WTC11 (cell line): ENCODE measurements around the gene ENG. TPM values are rescaled to one million over a fixed set of nuclear protein-coding genes. Genes with fewer than 3 reads are reported as not detected.

Source experiments
- ATAC-seq: fragments of 200-7000 bp; cut with Tn5 transposase; 2 replicates; pipeline ENCODE4 v1.10.0; 2021; ENCODE audit warnings: mild to moderate bottlenecking, moderate library complexity
- CTCF ChIA-PET: fragments of 300-600 bp; sonication (Branson Sonifier 250); formaldehyde crosslinking; loops from one replicate; lab custom pipeline; 2021; ENCODE audit warnings: antibody characterized with exemption; lab: Charles Lee
- POLR2A ChIA-PET: fragments of 350-600 bp; sonication (Branson Sonifier 250); formaldehyde crosslinking; loops from one replicate; lab custom pipeline; 2021; ENCODE audit warnings: antibody characterized with exemption; lab: Charles Lee
- DNase-seq: peaks from one replicate; pipeline ENCODE4 v3.0.0; 2021; ENCODE audit warnings: low spot score
- H3K27ac Mint-ChIP-seq: 2 replicates; pipeline ENCODE4 v1.8.0; 2021; ENCODE audit warnings: mixed read lengths
- H3K27me3 Mint-ChIP-seq: 2 replicates; pipeline ENCODE4 v1.8.0; 2021; ENCODE audit warnings: low read depth, mild to moderate bottlenecking, moderate library complexity, mixed read lengths
- H3K36me3 Mint-ChIP-seq: 2 replicates; pipeline ENCODE4 v1.8.0; 2021; ENCODE audit warnings: mixed read lengths
- H3K4me1 Mint-ChIP-seq: 2 replicates; pipeline ENCODE4 v1.8.0; 2022; ENCODE audit warnings: mixed read lengths
- H3K4me3 Mint-ChIP-seq: 2 replicates; pipeline ENCODE4 v1.8.0; 2021; ENCODE audit warnings: mild to moderate bottlenecking, moderate library complexity, mixed read lengths
- H3K9me3 Mint-ChIP-seq: 2 replicates; pipeline ENCODE4 v1.8.0; 2021; ENCODE audit warnings: mixed read lengths
- E2F4 ChIP-seq: sonication (generic); formaldehyde crosslinking; IDR thresholded peaks from 2 replicates; pipeline ENCODE4 v1.8.1; 2022; ENCODE audit warnings: low read depth, mild to moderate bottlenecking, moderate library complexity, missing genetic modification reagents, borderline replicate concordance
- FOXK1 ChIP-seq: sonication (generic); formaldehyde crosslinking; IDR thresholded peaks from 2 replicates; pipeline ENCODE4 v1.8.0; 2022; ENCODE audit warnings: mild to moderate bottlenecking, moderate library complexity, missing genetic modification reagents
- GRHL2 ChIP-seq: fragments of 250-450 bp; sonication (Bioruptor Pico); IDR thresholded peaks from 2 replicates; pipeline ENCODE4 v1.8.0; 2022; ENCODE audit warnings: mild to moderate bottlenecking, moderate library complexity; ENCODE audit not compliant: insufficient replicate concordance, severe bottlenecking
- HMGXB4 ChIP-seq: sonication (generic); formaldehyde crosslinking; IDR thresholded peaks from 2 replicates; pipeline ENCODE4 v1.8.1; 2023; ENCODE audit warnings: mild to moderate bottlenecking, moderate library complexity, missing genetic modification reagents
- IRF2 ChIP-seq: sonication (generic); formaldehyde crosslinking; IDR thresholded peaks from 2 replicates; pipeline ENCODE4 v1.8.0; 2022; ENCODE audit warnings: low read depth, missing genetic modification reagents, borderline replicate concordance
- NR2C2 ChIP-seq: sonication (generic); formaldehyde crosslinking; IDR thresholded peaks from 2 replicates; pipeline ENCODE4 v1.8.0; 2022; ENCODE audit warnings: mild to moderate bottlenecking, missing genetic modification reagents
- OVOL2 ChIP-seq: fragments of 250-450 bp; sonication (Bioruptor Pico); IDR thresholded peaks from 2 replicates; pipeline ENCODE4 v1.9.0; 2021; ENCODE audit warnings: mild to moderate bottlenecking, borderline replicate concordance
- RORB ChIP-seq: fragments of 250-450 bp; sonication (Bioruptor Pico); IDR thresholded peaks from 2 replicates; pipeline ENCODE4 v1.9.0; 2021; ENCODE audit warnings: mild to moderate bottlenecking
- SP1 ChIP-seq: sonication (generic); formaldehyde crosslinking; conservative IDR thresholded peaks from 2 replicates; pipeline ENCODE4 v1.8.1; 2022; ENCODE audit warnings: missing genetic modification reagents
- ZBTB21 ChIP-seq: sonication (generic); formaldehyde crosslinking; IDR thresholded peaks from 2 replicates; pipeline ENCODE4 v1.8.1; 2023; ENCODE audit warnings: mild to moderate bottlenecking, missing genetic modification reagents, borderline replicate concordance
- ZNF121 ChIP-seq: sonication (generic); formaldehyde crosslinking; IDR thresholded peaks from 2 replicates; pipeline ENCODE4 v1.8.0; 2023; ENCODE audit warnings: missing genetic modification reagents
- ZNF317 ChIP-seq: sonication (generic); formaldehyde crosslinking; IDR thresholded peaks from 2 replicates; pipeline ENCODE4 v1.8.1; 2023; ENCODE audit warnings: low read depth, mild to moderate bottlenecking, moderate library complexity, missing genetic modification reagents, borderline replicate concordance
- ZNF396 ChIP-seq: fragments of 250-450 bp; sonication (Bioruptor Pico); IDR thresholded peaks from 2 replicates; pipeline ENCODE4 v1.8.0; 2021; ENCODE audit warnings: mild to moderate bottlenecking, moderate library complexity, borderline replicate concordance
- total RNA-seq: library from RNA; stranded (reverse); gene quantifications from 3 replicates; pipeline ENCODE4 v1.2.3, GENCODE V29; 2021
- TF ChIP-seq, protein P1 (sequence below): sonication (generic); formaldehyde crosslinking; IDR thresholded peaks from 2 replicates; pipeline ENCODE4 v1.8.1; 2023; ENCODE audit warnings: mild to moderate bottlenecking, missing genetic modification reagents
- TF ChIP-seq, protein P2 (sequence below): sonication (generic); formaldehyde crosslinking; IDR thresholded peaks from 2 replicates; pipeline ENCODE4 v1.8.0; 2022; ENCODE audit warnings: mild to moderate bottlenecking, missing genetic modification reagents
- TF ChIP-seq, protein P3 (sequence below): sonication (generic); formaldehyde crosslinking; IDR thresholded peaks from 2 replicates; pipeline ENCODE4 v1.8.1; 2023; ENCODE audit warnings: mild to moderate bottlenecking, missing genetic modification reagents
- TF ChIP-seq, protein P4 (sequence below): sonication (generic); formaldehyde crosslinking; IDR thresholded peaks from 2 replicates; pipeline ENCODE4 v1.8.0; 2023; ENCODE audit warnings: mild to moderate bottlenecking, missing genetic modification reagents

ENG gene
- total RNA-seq, 1 experiment from 2014 or later, result 4.4 TPM

- no peak for TF ChIP-seq OVOL2 (CRISPR knock-in tag)
- TF ChIP-seq, all 79 proteins: peak for 0
Observed at GRCh38 chr9:127829205-127829906, 25.1 kb downstream of the ENG start (continued).

GRCh38 chr9:127828262-127829031, 26.0 kb downstream of the ENG start:
- H3K4me1 Mint-ChIP-seq, result peaks cover 36% of the 10 kb centered on the region
- peak overlapping the region; percentile 62 for H3K4me3 Mint-ChIP-seq
- H3K36me3 Mint-ChIP-seq, result peaks cover 4% of the 10 kb centered on the region; the same call in 1 of the 2 replicates
- POLR2A ChIA-PET, result interaction anchor here (0.7 to 0.9 kb wide), 3 partner anchors 14 to 70 kb away, joined by 3 to 4 read pairs (median 3); no protein-coding TSS in a partner anchor
- CTCF ChIA-PET, result interaction anchor here (0.6 to 6.6 kb wide), 13 partner anchors 12 to 289 kb away, joined by 3 to 115 read pairs (median 3); partner anchors contain the start of genes ENG, ST6GALNAC4 and TOR2A
- peak overlapping the region; percentile 89 for H3K27ac Mint-ChIP-seq
- ATAC-seq (peak; percentile 78), DNase-seq (peak; percentile 98)
- H3K27me3 Mint-ChIP-seq, result peaks cover 23% of the 10 kb centered on the region
- no peaks in the 10 kb centered on the region for H3K9me3 Mint-ChIP-seq
- TF ChIP-seq SP1 (CRISPR knock-in tag), result peak; percentile 59; the same call in 1 of the 2 replicates
- no peak for TF ChIP-seq NR2C2 (CRISPR knock-in tag)
- TF ChIP-seq FOXK1 (CRISPR knock-in tag), result peak; percentile 58; the same call in 1 of the 2 replicates
- TF ChIP-seq, protein P1, sequence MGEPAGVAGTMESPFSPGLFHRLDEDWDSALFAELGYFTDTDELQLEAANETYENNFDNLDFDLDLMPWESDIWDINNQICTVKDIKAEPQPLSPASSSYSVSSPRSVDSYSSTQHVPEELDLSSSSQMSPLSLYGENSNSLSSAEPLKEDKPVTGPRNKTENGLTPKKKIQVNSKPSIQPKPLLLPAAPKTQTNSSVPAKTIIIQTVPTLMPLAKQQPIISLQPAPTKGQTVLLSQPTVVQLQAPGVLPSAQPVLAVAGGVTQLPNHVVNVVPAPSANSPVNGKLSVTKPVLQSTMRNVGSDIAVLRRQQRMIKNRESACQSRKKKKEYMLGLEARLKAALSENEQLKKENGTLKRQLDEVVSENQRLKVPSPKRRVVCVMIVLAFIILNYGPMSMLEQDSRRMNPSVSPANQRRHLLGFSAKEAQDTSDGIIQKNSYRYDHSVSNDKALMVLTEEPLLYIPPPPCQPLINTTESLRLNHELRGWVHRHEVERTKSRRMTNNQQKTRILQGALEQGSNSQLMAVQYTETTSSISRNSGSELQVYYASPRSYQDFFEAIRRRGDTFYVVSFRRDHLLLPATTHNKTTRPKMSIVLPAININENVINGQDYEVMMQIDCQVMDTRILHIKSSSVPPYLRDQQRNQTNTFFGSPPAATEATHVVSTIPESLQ (CRISPR knock-in tag), result no peak
- TF ChIP-seq HMGXB4, result peak; percentile 58; the same call in 1 of the 2 replicates
- TF ChIP-seq ZBTB21 (CRISPR knock-in tag), result no peak
- TF ChIP-seq, protein P2, sequence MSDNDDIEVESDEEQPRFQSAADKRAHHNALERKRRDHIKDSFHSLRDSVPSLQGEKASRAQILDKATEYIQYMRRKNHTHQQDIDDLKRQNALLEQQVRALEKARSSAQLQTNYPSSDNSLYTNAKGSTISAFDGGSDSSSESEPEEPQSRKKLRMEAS (CRISPR knock-in tag), result peak; percentile 65; the same call in 1 of the 2 replicates
- TF ChIP-seq, all 79 proteins: peak for 4

- Mint-ChIP-seq H3K27ac (no peak overlapping the region), H3K9me3 (no peaks in the 10 kb centered on the region), H3K4me1 (peaks cover 33% of the 10 kb centered on the region), H3K36me3 (peaks cover 4% of the 10 kb centered on the region; the same call in 1 of the 2 replicates), H3K4me3 (no peak overlapping the region), H3K27me3 (peaks cover 23% of the 10 kb centered on the region)
- ChIA-PET CTCF (interaction anchor here (0.9 to 6.6 kb wide), 12 partner anchors 10 to 77 kb away, joined by 3 to 115 read pairs (median 4); no protein-coding TSS in a partner anchor), POLR2A (no interaction called here)
- no peak for ATAC-seq
- no peak for DNase-seq
- TF ChIP-seq RORB (CRISPR knock-in tag), result no peak
- no peak for TF ChIP-seq IRF2 (CRISPR knock-in tag)
- TF ChIP-seq, protein P3, sequence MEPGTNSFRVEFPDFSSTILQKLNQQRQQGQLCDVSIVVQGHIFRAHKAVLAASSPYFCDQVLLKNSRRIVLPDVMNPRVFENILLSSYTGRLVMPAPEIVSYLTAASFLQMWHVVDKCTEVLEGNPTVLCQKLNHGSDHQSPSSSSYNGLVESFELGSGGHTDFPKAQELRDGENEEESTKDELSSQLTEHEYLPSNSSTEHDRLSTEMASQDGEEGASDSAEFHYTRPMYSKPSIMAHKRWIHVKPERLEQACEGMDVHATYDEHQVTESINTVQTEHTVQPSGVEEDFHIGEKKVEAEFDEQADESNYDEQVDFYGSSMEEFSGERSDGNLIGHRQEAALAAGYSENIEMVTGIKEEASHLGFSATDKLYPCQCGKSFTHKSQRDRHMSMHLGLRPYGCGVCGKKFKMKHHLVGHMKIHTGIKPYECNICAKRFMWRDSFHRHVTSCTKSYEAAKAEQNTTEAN (CRISPR knock-in tag), result no peak
- no peak for TF ChIP-seq E2F4 (CRISPR knock-in tag)
- TF ChIP-seq GRHL2, result no peak
- TF ChIP-seq ZNF121, result no peak
- TF ChIP-seq ZNF396 (CRISPR knock-in tag), result no peak
- no peak for TF ChIP-seq ZNF317 (CRISPR knock-in tag)
- TF ChIP-seq, protein P4, sequence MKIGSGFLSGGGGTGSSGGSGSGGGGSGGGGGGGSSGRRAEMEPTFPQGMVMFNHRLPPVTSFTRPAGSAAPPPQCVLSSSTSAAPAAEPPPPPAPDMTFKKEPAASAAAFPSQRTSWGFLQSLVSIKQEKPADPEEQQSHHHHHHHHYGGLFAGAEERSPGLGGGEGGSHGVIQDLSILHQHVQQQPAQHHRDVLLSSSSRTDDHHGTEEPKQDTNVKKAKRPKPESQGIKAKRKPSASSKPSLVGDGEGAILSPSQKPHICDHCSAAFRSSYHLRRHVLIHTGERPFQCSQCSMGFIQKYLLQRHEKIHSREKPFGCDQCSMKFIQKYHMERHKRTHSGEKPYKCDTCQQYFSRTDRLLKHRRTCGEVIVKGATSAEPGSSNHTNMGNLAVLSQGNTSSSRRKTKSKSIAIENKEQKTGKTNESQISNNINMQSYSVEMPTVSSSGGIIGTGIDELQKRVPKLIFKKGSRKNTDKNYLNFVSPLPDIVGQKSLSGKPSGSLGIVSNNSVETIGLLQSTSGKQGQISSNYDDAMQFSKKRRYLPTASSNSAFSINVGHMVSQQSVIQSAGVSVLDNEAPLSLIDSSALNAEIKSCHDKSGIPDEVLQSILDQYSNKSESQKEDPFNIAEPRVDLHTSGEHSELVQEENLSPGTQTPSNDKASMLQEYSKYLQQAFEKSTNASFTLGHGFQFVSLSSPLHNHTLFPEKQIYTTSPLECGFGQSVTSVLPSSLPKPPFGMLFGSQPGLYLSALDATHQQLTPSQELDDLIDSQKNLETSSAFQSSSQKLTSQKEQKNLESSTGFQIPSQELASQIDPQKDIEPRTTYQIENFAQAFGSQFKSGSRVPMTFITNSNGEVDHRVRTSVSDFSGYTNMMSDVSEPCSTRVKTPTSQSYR (CRISPR knock-in tag), result no peak
Observed at GRCh38 chr9:127826253-127826913, 28.1 kb downstream of the ENG start.
